Vagina (tissue), 2 donors: ENCODE data around the gene ATRN.

Source experiments
- POLR2A ChIP-seq, 2 donors: fragments of 450-650 bp; IDR thresholded peaks; one replicate each; pipeline ENCODE4 v1.6.1; 2017; ENCODE audit warnings: antibody characterized with exemption in 2 of 2, mild to moderate bottlenecking in 2 of 2, moderate library complexity in 2 of 2
- POLR2AphosphoS5 ChIP-seq, 2 donors: sonication (generic); formaldehyde crosslinking; IDR thresholded peaks; one replicate each; pipeline ENCODE4 v1.9.0; 2017; ENCODE audit warnings: antibody characterized with exemption in 2 of 2, mild to moderate bottlenecking in 2 of 2, low read depth in 1 of 2; ENCODE audit not compliant: insufficient read depth in 1 of 2
- TF ChIP-seq, protein P1 (sequence below), 3 experiments: fragments of 450-650 bp in 2 of 3; fragments of 200-600 bp in 1 of 3; sonication (generic) in 1 of 3; IDR thresholded peaks; one replicate each; pipeline ENCODE4 v1.5.1; 2017 to 2019; ENCODE audit warnings: antibody characterized with exemption in 3 of 3, mild to moderate bottlenecking in 2 of 3, moderate library complexity in 2 of 3

DNA sequence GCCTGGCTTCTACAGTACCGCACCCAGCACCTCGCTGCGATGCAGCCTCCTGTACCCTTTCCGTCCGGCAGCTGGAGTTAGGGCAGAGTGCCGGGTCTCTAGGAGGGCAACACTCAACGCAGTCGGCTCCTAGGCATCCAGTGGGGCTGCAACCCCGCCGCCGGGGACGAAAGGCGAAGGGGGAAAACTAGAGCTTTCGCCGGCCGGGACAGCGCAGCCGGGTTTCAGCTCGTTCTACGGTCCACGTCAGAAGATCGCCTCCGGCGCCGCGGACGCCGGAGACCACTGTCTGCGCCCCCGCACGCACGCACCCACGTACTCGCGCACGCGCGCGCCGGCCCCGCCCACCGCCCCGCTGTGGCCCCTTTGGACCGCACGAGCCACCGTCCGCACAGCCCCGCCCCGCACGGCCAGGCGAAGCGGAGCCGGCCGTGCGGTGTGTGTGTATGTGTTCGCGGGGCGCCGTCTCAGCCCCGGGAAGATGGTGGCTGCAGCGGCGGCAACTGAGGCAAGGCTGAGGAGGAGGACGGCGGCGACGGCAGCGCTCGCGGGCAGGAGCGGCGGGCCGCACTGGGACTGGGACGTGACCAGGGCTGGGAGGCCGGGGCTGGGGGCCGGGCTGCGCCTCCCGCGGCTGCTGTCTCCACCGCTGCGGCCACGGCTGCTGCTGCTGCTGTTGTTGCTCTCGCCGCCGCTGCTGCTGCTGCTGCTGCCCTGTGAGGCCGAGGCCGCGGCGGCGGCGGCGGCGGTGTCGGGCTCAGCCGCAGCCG lies at the start of gene ATRN:
- TF ChIP-seq, protein P1, sequence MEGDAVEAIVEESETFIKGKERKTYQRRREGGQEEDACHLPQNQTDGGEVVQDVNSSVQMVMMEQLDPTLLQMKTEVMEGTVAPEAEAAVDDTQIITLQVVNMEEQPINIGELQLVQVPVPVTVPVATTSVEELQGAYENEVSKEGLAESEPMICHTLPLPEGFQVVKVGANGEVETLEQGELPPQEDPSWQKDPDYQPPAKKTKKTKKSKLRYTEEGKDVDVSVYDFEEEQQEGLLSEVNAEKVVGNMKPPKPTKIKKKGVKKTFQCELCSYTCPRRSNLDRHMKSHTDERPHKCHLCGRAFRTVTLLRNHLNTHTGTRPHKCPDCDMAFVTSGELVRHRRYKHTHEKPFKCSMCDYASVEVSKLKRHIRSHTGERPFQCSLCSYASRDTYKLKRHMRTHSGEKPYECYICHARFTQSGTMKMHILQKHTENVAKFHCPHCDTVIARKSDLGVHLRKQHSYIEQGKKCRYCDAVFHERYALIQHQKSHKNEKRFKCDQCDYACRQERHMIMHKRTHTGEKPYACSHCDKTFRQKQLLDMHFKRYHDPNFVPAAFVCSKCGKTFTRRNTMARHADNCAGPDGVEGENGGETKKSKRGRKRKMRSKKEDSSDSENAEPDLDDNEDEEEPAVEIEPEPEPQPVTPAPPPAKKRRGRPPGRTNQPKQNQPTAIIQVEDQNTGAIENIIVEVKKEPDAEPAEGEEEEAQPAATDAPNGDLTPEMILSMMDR (IDR thresholded peaks at IDR 0.05), result no peak
- TF ChIP-seq POLR2A (IDR thresholded peaks at IDR 0.05) (peak in 1 of 2 donors; percentile 47), POLR2AphosphoS5 (IDR thresholded peaks at IDR 0.05; ENCODE audit: insufficient read depth in 1 of 2, low read depth in 1 of 2) (peak in 1 of 2 donors; percentile 66)
